Transverse colon (tissue), 4 donors: ENCODE data around the gene WBP1.

Experiments
- CTCF ChIP-seq, 5 experiments: fragments of 200-600 bp in 3 of 5; fragments of 450-650 bp in 2 of 5; sonication (generic) in 3 of 5; IDR thresholded peaks; 1 replicate in 2 of 5; 2 replicates in 3 of 5; pipeline ENCODE4 v1.5.1; 2016 to 2017; ENCODE audit warnings: antibody characterized with exemption in 5 of 5, inconsistent platforms in 3 of 5, mild to moderate bottlenecking in 2 of 5, moderate library complexity in 1 of 5
- POLR2A ChIP-seq: fragments of 450-650 bp; IDR thresholded peaks from one replicate; pipeline ENCODE4 v1.6.1; 2016; ENCODE audit warnings: antibody characterized with exemption, mild to moderate bottlenecking, moderate library complexity
- POLR2AphosphoS5 ChIP-seq, 3 donors: sonication (generic); formaldehyde crosslinking; IDR thresholded peaks; one replicate each; pipeline ENCODE4 v1.6.1; 2016; ENCODE audit warnings: antibody characterized with exemption in 3 of 3

GRCh38 chr2:74418312-74418711 is 39.9 kb upstream of the WBP1 start:
- no peak for TF ChIP-seq CTCF (IDR thresholded peaks at IDR 0.05)
- TF ChIP-seq POLR2A, result no peak
- TF ChIP-seq POLR2AphosphoS5 (IDR thresholded peaks at IDR 0.05), result no peak
